Brain microvascular endothelial cell (primary cell): ENCODE results near the gene IGIP.

Source experiments
- DNase-seq: peaks from one replicate; pipeline ENCODE4 v3.0.0-alpha.2; 2020
- H3K27ac ChIP-seq: fragments of 250-450 bp; sonication (Bioruptor Pico); 2 replicates; pipeline ENCODE4 v1.5.1; 2020; ENCODE audit warnings: mild to moderate bottlenecking, moderate library complexity
- H3K27me3 ChIP-seq: fragments of 250-450 bp; sonication (Bioruptor Pico); replicated peaks from 2 replicates; pipeline ENCODE4 v1.5.1; 2020; ENCODE audit warnings: mild to moderate bottlenecking
- H3K36me3 ChIP-seq: fragments of 250-450 bp; sonication (Bioruptor Pico); replicated peaks from 2 replicates; pipeline ENCODE4 v1.5.1; 2020; ENCODE audit warnings: mild to moderate bottlenecking
- H3K4me3 ChIP-seq: 2 replicates; pipeline ENCODE4 v1.5.1; 2011; ENCODE audit warnings: low read depth, mild to moderate bottlenecking, control low read depth, low read length, moderate library complexity
- CTCF ChIP-seq: IDR thresholded peaks from 2 replicates; pipeline ENCODE4 v1.5.1; 2011; ENCODE audit warnings: low read depth, mild to moderate bottlenecking, moderate library complexity, low read length, control low read depth, inconsistent platforms; ENCODE audit errors: missing control alignments
- in situ Hi-C: cut with HindIII; loops from 2 replicates; pipeline ENCODE4 v1.10.0; 2017; ENCODE audit warnings: low sequenced_read_pairs, low pct_ligation_motif_present

IGIP gene

GRCh38 chr5:140090251-140090650, 35.5 kb upstream of the IGIP start:
- no peak overlapping the region for H3K4me3 ChIP-seq
- in situ Hi-C loops: no loop called here
- H3K27ac ChIP-seq: no peak overlapping the region
- no peak for DNase-seq
- H3K27me3 ChIP-seq: peaks cover 3% of the 10 kb centered on the region
- TF ChIP-seq CTCF: no peak
- H3K36me3 ChIP-seq: no peaks in the 10 kb centered on the region

DNA sequence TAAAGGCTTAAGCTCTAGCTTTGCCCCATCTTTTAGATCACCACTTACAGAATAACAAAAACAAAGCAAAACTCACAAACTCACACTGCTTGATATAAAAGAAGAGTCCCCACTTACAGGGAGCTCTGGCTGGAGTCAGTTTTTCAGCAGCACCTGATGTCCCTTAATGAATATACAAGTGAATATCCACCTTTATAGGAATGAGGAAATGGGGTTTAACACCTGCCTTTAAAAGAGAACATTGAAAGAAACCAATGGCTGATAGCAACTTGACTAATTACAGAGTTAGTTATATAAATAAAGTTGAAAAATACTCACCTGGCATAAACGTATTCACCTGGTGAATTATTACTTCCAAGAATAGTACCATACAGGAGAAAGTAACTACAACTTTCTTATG, 32.6 kb upstream of the IGIP start:
- in situ Hi-C loops: no loop called here
- no peaks in the 10 kb centered on the region for H3K36me3 ChIP-seq
- TF ChIP-seq CTCF: no peak

GRCh38 chr5:140093866-140094265, 31.9 kb upstream of the IGIP start:
- no peak for DNase-seq
- Histone ChIP-seq H3K36me3 (no peaks in the 10 kb centered on the region), H3K4me3 (no peak overlapping the region), H3K27me3 (no peaks in the 10 kb centered on the region), H3K27ac (no peak overlapping the region)
- in situ Hi-C loops: no loop called here
- TF ChIP-seq CTCF: no peak

More for the DNA sequence above, 32.6 kb upstream of the IGIP start:
- Histone ChIP-seq H3K27ac (no peak overlapping the region), H3K4me3 (no peak overlapping the region), H3K27me3 (no peaks in the 10 kb centered on the region)
- DNase-seq: no peak

GRCh38 chr5:140094889-140095288, 30.8 kb upstream of the IGIP start:
- Histone ChIP-seq H3K27ac (no peak overlapping the region), H3K27me3 (no peaks in the 10 kb centered on the region), H3K36me3 (no peaks in the 10 kb centered on the region), H3K4me3 (no peak overlapping the region)
- in situ Hi-C loops: no loop called here
- TF ChIP-seq CTCF: no peak
- no peak for DNase-seq

DNA sequence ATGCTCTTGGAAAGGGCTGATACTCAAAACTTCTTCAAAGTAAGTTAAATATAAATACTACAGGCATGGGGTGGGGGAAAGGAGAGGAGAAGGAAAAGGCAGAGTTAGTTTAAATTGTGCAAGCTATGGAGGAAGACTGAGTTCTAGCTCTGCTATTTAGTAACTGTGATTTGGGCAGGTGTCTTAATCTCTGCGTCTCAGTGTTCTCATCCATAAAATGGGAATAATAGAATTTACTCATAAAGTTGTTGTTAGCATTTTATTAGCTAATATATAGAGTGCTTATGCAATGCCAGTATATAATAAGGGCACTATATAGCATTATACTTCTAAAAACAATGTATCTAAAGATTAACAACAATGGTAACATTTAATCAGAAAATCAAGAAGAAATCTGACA, 24.6 kb upstream of the IGIP start:
- no peak for TF ChIP-seq CTCF
- no peak overlapping the region for H3K27ac ChIP-seq
- H3K4me3 ChIP-seq: no peak overlapping the region
- peaks cover 4% of the 10 kb centered on the region for H3K27me3 ChIP-seq
- H3K36me3 ChIP-seq: no peaks in the 10 kb centered on the region
- DNase-seq: no peak
- in situ Hi-C loops: no loop called here

DNA sequence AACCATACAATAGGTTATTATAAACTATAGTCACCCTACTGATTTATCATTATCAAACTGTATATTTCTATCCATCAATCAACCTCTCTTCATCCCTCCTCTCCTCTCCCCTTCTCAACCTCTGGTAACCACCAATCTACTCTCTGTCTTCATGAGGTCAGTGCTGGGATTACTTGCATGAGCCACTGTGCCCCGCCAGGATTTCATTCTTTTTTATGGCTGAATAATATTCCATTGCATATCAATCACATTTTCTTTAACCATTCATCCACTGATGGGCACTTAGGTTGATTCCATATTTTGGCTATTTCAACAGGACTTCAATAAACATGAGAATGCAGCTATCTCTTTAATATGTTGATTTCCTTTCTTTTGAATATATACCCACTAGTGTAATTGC, 22.6 kb upstream of the IGIP start:
- in situ Hi-C loops: no loop called here
- no peak for DNase-seq
- Histone ChIP-seq H3K27ac (no peak overlapping the region), H3K4me3 (no peak overlapping the region), H3K27me3 (peaks cover 4% of the 10 kb centered on the region), H3K36me3 (no peaks in the 10 kb centered on the region)
- TF ChIP-seq CTCF: no peak
